K562 (cell line): Measurements from ENCODE around the gene RALGPS1. TPM values are rescaled to one million over a fixed set of nuclear protein-coding genes. Genes with fewer than 3 reads are reported as not detected.

Experiments
- ATAC-seq: fragments of 200-7000 bp; cut with Tn5 transposase; 3 replicates; pipeline ENCODE4 v1.9.1; 2020; ENCODE audit warnings: moderate library complexity
- BruUV-seq: library from RNA; stranded (reverse); fragments of 400-500 nt; replicated peaks from 2 replicates; lab custom pipeline; 2021; lab: Mats Ljungman, UMichigan
- CTCF ChIA-PET: fragments of 300-600 bp; formaldehyde crosslinking; extraction: SDS; loops from one replicate; lab custom pipeline; 2021; ENCODE audit warnings: low intra/inter-chr PET ratio; lab: Yijun Ruan, JAX
- POLR2A ChIA-PET: fragments of 300-600, 350-650 bp; sonication (Branson Sonifier 250); formaldehyde crosslinking; extraction: SDS; loops from one replicate; lab custom pipeline; 2021; ENCODE audit warnings: antibody characterized with exemption, inconsistent platforms; lab: Yijun Ruan, JAX
- DNase-seq, 4 experiments: peaks; one replicate each; pipeline versions ENCODE4 v3.0.0 to v3.0.0-alpha.2; 2011 to 2018; ENCODE audit warnings: low spot score in 3 of 4, mixed read lengths in 3 of 4; ENCODE audit errors: extremely low read depth in 1 of 4
- FAIRE-seq: peaks from 2 replicates; lab custom pipeline; 2011; peaks lifted over from hg19 to GRCh38; lab: Jason Lieb, UNC
- H2AFZ ChIP-seq: 2 replicates; pipeline ENCODE4 v1.6.0; 2011; ENCODE audit warnings: low read depth, low read length, control low read depth, inconsistent platforms
- H3K27ac ChIP-seq: fragments of 200-600 bp; 3 replicates; pipeline ENCODE4 v1.8.0; 2011; ENCODE audit warnings: low read depth, mild to moderate bottlenecking, control low read depth, inconsistent platforms, low read length, moderate library complexity, mixed read lengths; ENCODE audit errors: extremely low read depth
- H3K27me3 ChIP-seq, 2 experiments: fragments of 300-600 bp in 1 of 2; 2 replicates in 1 of 2; 3 replicates in 1 of 2; pipeline versions ENCODE4 v1.6.0 to v1.8.0; 2011; ENCODE audit warnings: inconsistent platforms in 2 of 2, low read length in 2 of 2, mild to moderate bottlenecking in 1 of 2, mixed read lengths in 1 of 2, moderate library complexity in 1 of 2; ENCODE audit not compliant: control insufficient read depth in 2 of 2, insufficient read depth in 2 of 2
- H3K36me3 ChIP-seq: fragments of 300-600 bp; 3 replicates; pipeline ENCODE4 v1.8.0; 2011; ENCODE audit warnings: mild to moderate bottlenecking, low read length, inconsistent platforms; ENCODE audit not compliant: control insufficient read depth, insufficient read depth
- H3K4me1 ChIP-seq, 2 experiments: fragments of 200-600 bp in 1 of 2; replicated peaks in 1 of 2; 2 replicates in 1 of 2; 3 replicates in 1 of 2; pipeline versions ENCODE4 v1.5.1 to v1.8.0; 2011; ENCODE audit warnings: inconsistent platforms in 2 of 2, low read length in 2 of 2, mild to moderate bottlenecking in 1 of 2, mixed read lengths in 1 of 2, moderate library complexity in 1 of 2; ENCODE audit not compliant: control insufficient read depth in 2 of 2, insufficient read depth in 2 of 2
- H3K4me2 ChIP-seq: 2 replicates; pipeline ENCODE4 v1.6.1; 2011; ENCODE audit warnings: low read length, control low read depth, inconsistent platforms, mixed read lengths; ENCODE audit not compliant: insufficient read depth
- H3K4me3 ChIP-seq: fragments of 200-600 bp; sonication (generic), shearing (Covaris generic); 2 replicates; pipeline ENCODE4 v1.5.1; 2016; ENCODE audit warnings: control low read depth, inconsistent platforms
- H3K79me2 ChIP-seq: fragments of 200-600 bp; 3 replicates; pipeline ENCODE4 v1.8.0; 2011; ENCODE audit warnings: low read length, inconsistent platforms; ENCODE audit not compliant: control insufficient read depth, insufficient read depth
- H3K9ac ChIP-seq, 2 experiments: 2 replicates each; pipeline versions ENCODE4 v1.6.0 to v1.6.1; 2011; ENCODE audit warnings: low read depth in 2 of 2, low read length in 2 of 2, control low read depth in 1 of 2, inconsistent platforms in 1 of 2, mild to moderate bottlenecking in 1 of 2, mixed read lengths in 1 of 2; ENCODE audit not compliant: insufficient read depth in 1 of 2
- H3K9me1 ChIP-seq: one replicate; pipeline ENCODE4 v1.6.0; 2011; ENCODE audit warnings: inconsistent platforms, mild to moderate bottlenecking, low read length, moderate library complexity; ENCODE audit not compliant: control insufficient read depth, insufficient read depth
- H3K9me3 ChIP-seq: replicated peaks from 2 replicates; pipeline ENCODE4 v1.5.1; 2011; ENCODE audit warnings: low read depth, low read length, inconsistent platforms; ENCODE audit not compliant: control insufficient read depth, insufficient read depth
- H4K20me1 ChIP-seq: replicated peaks from 2 replicates; pipeline ENCODE4 v1.6.1; 2011; ENCODE audit warnings: low read length, inconsistent platforms, mixed read lengths; ENCODE audit not compliant: control insufficient read depth, insufficient read depth
- CREBBP ChIP-seq: IDR thresholded peaks from one replicate; pipeline ENCODE4 v1.6.1; 2012; ENCODE audit warnings: low read depth, mild to moderate bottlenecking, control low read depth, inconsistent platforms, low read length
- KLF6 ChIP-seq: fragments of 250-450 bp; sonication (Bioruptor Pico); IDR thresholded peaks from 2 replicates; pipeline ENCODE4 v1.4.0; 2020; ENCODE audit warnings: mild to moderate bottlenecking, moderate library complexity, borderline replicate concordance
- MBD1 ChIP-seq: fragments of 250-450 bp; sonication (Bioruptor Pico); IDR thresholded peaks from 2 replicates; pipeline ENCODE4 v1.8.0; 2022; ENCODE audit warnings: inconsistent platforms
- MEIS2 ChIP-seq: fragments of 450-650 bp; IDR thresholded peaks from 2 replicates; pipeline ENCODE4 v1.6.1; 2014; ENCODE audit warnings: mild to moderate bottlenecking; ENCODE audit not compliant: partially characterized antibody
- MITF ChIP-seq: IDR thresholded peaks from 2 replicates; pipeline ENCODE4 v1.6.1; 2014; ENCODE audit warnings: antibody characterized with exemption
- NR1H2 ChIP-seq: sonication (generic); formaldehyde crosslinking; IDR thresholded peaks from 2 replicates; pipeline ENCODE4 v1.4.0; 2020; ENCODE audit warnings: mild to moderate bottlenecking, missing genetic modification reagents
- ZNF766 ChIP-seq: fragments of 200-800 bp; sonication (Bioruptor generic); conservative IDR thresholded peaks from 2 replicates; pipeline ENCODE4 v1.6.1; 2016; ENCODE audit warnings: missing genetic modification characterization, missing compliant biosample characterization
- WGBS: fragments of 100-300 bp; shearing (Covaris generic); methylation state at CpG from one replicate; pipeline ENCODE4 v1.1.6; 2016; ENCODE audit warnings: low coverage, mixed read lengths; ENCODE audit not compliant: insufficient coverage; ENCODE audit errors: missing lambda C conversion rate; 5-methylcytosine and 5-hydroxymethylcytosine counted together
- in situ Hi-C: fragments of 300-500 bp; cut with MboI; formaldehyde crosslinking; loops from 4 replicates; pipeline ENCODE4 v1.15.0; 2018; ENCODE audit warnings: inconsistent platforms, mixed read lengths
- intact Hi-C: fragments of 100-400 bp; cut with micrococcal nuclease; formaldehyde crosslinking; loops from 2 replicates; pipeline ENCODE4 v1.14.2; 2022
- polyA plus RNA-seq, 8 experiments: library from polyadenylated mRNA; depleted of rRNA in 4 of 8; stranded (reverse) in 5 of 8; unstranded in 3 of 8; fragments of >200 nt; fragmentation: Nextera tagmentation in 2 of 8; fragmentation: Illumina TruSeq in 1 of 8; extraction: Ambion mirVana in 2 of 8; extraction: Trizol in 1 of 8; gene quantifications; 2 replicates each; pipeline versions ENCODE4 v1.2.1 to v1.2.3, GENCODE V29; 2011 to 2014; ENCODE audit warnings: inconsistent platforms in 1 of 8, missing spikeins in 1 of 8
- total RNA-seq, 7 experiments: library from RNA; depleted of rRNA in 6 of 7; stranded (reverse); fragments of >200 nt in 6 of 7; fragmentation: Illumina TruSeq in 2 of 7; extraction: Trizol in 2 of 7; gene quantifications; 2 replicates each; pipeline versions ENCODE4 v1.2.1 to v1.2.3, GENCODE V29; 2011 to 2021; ENCODE audit warnings: low replicate concordance in 1 of 7

RALGPS1 gene
- total and polyA plus RNA-seq, 9 of the 15 experiments (the other 6 are each of a cell fraction or from before 2014, with no cell fraction given): 0.04 to 2.6 (median 1.5) TPM

GRCh38 chr9:127258606-127259471 is 344.3 kb downstream of the RALGPS1 start:
- WGBS: 10% methylated on average over 7 of the region's 7 CpGs
- Histone ChIP-seq H3K4me2 (no peak overlapping the region), H3K9ac (no peak overlapping the region), H3K4me3 (no peak overlapping the region), H3K4me1 (peaks cover 0 to 7% of the 10 kb centered on the region in 2 experiments; a peak in 2 of 5 replicates), H3K79me2 (no peaks in the 10 kb centered on the region), H2AFZ (no peak overlapping the region), H3K9me1 (no peaks in the 10 kb centered on the region), H4K20me1 (0 out of 2 replicates have a peak, but pooled peaks cover 3% of the 10 kb centered on the region), H3K27ac (no peak overlapping the region), H3K36me3 (no peaks in the 10 kb centered on the region), H3K9me3 (no peaks in the 10 kb centered on the region), H3K27me3 (peaks cover 6 to 24% of the 10 kb centered on the region in 2 experiments; a peak in 4 of 5 replicates)
- CTCF ChIA-PET: no interaction called here
- ATAC-seq (no peak), DNase-seq (no peak), FAIRE-seq (no peak)
- POLR2A ChIA-PET: interaction anchor here (0.6 to 1.1 kb wide), 4 partner anchors 9 to 318 kb away, joined by 3 read pairs; no protein-coding TSS in a partner anchor
- in situ Hi-C loops: no loop called here
- TF ChIP-seq NR1H2 (no peak), ZNF766 (CRISPR knock-in tag) (no peak), MBD1 (CRISPR knock-in tag) (no peak), MEIS2 (peak; percentile 6), CREBBP (no peak), MITF (no peak), KLF6 (CRISPR knock-in tag) (no peak)
- BruUV-seq: no TSS peak
- intact Hi-C loops: no loop called here
